Tongue (tissue), 2 donors: ENCODE data around the gene PHF23. TPM values are rescaled to one million over a fixed set of nuclear protein-coding genes. Genes with fewer than 3 reads are reported as not detected.

Experiments
- DNase-seq: peaks from one replicate; pipeline ENCODE4 v3.0.0-alpha.2; 2015
- total RNA-seq: library from RNA; depleted of rRNA; stranded (reverse); fragments of >200 nt; gene quantifications from one replicate; pipeline ENCODE4 v1.2.3, GENCODE V29; 2014

The PHF23 gene
- total RNA-seq = 22.3 TPM

DNA sequence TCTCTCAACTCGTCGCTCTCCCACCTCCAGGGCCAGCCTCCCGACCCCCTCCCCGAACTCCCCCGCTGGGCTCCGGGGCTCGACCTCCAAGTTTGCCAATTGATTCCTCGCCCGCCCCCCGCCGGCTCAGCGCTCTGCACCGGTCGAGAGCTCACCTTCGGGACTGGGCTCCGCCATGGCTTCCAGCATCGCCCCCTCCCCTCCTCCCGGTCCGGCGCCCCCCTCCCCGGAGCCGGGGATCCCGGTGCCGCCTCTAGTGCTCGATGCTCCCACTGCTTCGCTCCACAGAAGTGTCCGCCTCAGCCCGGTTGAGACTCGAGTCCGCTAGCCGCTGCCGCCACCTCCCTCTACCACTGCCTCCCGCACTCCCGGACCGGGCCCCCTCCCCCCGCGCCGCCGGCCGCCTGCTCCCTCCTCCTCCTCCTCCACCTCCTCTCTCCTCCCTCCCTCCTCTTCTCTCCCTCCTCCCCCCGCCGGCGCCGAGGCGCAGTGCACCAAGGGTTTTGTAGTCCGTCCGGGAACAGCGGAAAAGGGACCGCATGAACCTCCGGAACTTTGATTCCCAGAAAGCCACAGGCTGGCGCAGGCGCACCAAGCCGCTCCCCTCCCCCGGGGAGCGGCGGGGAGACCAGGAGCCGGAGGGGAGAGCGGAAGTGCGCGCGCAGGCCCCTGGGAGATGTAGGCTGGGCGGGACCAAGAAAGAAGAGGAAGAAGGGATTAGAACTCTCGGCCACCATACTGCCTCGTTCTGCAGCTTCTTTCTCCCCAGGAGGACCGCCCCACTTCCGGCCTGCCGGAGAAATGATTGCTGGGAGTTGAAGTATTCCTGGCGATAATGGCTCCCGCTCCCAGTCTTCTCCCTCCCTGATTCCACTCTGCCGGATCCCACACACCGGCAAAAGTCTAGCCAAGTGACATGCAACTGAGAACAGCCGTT lies at the start of gene PHF23:
Gene PHF23, minus strand, starts transcription at position 367 of the 937 bp plus-strand sequence. Its CDS starts 178 bp downstream, at position 189.
- DNase-seq = peak; percentile 100

DNA sequence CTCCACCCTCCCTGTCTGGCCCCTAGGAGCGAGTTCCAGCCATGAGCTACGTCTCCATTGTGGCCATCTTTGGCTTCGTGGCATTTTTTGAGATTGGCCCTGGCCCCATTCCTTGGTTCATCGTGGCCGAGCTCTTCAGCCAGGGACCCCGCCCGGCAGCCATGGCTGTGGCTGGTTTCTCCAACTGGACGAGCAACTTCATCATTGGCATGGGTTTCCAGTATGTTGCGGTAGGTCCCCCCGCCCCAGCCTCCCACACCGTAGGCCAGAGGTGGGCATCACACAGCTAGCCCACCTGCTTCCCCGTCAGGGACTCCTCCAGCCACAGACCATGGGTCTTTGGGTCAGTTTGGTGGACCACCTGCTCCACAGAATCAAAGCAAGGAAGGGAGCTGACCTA lies 46.4 kb upstream of the PHF23 start:
- DNase-seq = no peak

DNA sequence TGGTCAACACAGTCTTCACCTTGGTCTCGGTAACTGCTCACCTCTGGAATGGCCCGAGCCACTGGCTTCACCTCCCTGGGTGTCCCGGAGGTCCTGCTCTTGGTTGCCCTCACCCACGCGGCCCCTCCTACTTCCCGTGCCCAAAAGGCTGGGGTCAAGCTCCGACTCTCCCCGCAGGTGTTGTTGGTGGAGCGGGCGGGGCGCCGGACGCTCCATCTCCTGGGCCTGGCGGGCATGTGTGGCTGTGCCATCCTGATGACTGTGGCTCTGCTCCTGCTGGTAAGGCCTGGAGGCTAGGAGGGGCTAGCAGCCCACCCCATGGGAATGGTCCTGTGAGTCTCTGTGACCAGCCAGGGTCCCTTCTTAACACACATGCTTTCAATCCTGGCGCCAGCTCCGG lies 45.7 kb upstream of the PHF23 start:
- DNase-seq = no peak

DNA sequence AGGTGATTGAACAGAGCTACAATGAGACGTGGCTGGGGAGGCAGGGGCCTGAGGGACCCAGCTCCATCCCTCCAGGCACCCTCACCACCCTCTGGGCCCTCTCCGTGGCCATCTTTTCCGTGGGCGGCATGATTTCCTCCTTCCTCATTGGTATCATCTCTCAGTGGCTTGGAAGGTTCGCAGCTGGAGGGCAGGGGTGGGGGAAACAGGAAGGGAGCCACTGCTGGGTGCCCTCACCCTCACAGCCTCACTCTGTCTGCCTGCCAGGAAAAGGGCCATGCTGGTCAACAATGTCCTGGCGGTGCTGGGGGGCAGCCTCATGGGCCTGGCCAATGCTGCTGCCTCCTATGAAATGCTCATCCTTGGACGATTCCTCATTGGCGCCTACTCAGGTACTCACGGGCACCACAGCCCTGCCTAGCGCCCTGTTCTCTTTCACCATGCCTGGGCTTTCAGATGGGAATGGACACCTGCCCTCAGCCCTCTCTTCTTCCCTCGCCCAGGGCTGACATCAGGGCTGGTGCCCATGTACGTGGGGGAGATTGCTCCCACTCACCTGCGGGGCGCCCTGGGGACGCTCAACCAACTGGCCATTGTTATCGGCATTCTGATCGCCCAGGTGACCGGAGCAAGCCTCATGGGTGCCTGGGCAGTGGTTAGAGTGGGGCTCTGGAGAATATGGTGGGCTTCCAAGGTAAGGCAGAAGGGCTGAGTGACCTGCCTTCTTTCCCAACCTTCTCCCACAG lies 44.4 kb upstream of the PHF23 start:
- no peak for DNase-seq

DNA sequence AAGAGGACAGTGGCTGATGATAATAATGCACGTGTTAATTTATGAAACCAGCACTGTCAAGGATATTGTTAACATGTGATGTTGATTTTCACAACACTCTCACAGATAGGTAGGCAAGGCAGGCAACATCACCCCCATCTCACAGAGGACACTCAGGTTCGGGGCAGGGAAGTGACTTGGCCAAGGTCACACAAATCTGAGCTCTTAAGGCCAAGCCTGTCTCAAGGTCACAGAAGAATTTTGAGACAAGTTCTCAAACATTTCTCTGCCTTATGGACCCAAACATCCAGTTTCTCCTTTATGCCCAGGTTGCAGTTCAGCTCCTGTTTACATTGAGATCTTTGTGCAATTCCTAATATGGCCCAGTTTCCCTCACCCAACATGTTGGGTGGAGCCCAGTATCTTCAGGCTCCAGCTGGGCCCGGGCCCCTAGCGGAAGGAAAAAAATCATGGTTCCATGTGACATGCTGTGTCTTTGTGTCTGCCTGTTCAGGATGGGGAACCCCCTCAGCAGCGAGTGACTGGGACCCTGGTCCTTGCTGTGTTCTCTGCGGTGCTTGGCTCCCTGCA lies 43.6 kb upstream of the PHF23 start:
- no peak for DNase-seq

DNA sequence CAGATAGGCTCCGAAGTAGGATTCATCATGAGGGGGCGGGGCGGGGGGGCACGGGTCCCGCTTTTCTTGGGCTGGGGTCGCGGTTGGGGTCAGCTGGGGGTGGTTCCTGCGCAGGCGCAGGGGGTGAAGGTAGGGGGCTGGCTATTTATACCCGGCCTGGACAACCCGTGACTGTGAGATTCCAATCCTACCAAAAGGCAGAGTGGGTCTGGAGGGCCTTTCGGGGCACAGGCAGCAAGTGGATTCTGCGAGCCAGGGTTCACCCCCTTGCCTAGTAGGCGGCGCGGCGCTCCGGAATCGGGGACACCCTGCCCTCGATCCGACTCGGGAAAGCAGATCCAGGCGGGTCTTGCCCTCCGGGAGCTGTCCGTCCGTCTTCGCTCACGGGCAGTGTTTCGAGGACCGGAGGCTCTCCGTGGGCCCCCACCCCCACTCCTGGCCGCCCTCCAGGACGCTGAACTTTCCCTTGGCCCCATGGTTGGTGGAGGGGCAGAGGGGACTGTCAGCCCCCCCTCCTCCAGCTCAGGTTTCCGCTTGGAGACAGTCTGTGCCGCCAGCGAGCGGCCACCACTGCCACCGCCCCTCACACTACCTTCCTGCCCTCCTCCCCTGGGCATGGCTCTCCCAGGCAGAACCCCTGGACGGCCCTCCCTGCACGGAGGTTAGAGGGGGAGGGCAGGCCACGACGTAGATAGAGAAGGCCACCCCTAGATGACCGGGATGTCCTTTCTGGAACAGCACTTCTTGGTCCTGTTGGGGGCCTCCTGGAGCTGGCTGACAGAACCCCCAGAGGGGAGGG lies 42.9 kb upstream of the PHF23 start:
- peak; percentile 65 for DNase-seq

DNA sequence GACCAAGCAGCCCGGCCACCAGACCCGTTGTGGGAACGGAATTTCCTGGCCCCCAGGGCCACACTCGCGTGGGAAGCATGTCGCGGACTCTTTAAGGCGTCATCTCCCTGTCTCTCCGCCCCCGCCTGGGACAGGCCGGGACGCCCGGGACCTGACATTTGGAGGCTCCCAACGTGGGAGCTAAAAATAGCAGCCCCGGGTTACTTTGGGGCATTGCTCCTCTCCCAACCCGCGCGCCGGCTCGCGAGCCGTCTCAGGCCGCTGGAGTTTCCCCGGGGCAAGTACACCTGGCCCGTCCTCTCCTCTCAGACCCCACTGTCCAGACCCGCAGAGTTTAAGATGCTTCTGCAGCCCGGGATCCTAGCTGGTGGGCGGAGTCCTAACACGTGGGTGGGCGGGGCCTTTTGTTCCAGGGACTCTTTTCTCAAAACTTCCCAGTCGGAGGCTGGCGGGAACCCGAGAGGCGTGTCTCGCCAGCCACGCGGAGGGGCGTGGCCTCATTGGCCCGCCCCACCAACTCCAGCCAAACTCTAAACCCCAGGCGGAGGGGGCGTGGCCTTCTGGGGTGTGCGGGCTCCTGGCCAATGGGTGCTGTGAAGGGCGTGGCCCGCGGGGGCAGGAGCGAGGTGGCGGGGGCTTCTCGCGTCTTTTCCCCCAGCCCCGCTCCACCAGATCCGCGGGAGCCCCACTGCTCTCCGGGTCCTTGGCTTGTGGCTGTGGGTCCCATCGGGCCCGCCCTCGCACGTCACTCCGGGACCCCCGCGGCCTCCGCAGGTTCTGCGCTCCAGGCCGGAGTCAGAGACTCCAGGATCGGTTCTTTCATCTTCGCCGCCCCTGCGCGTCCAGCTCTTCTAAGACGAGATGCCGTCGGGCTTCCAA lies 42.1 kb upstream of the PHF23 start, which contains the start of gene SLC2A4:
Gene SLC2A4, plus strand, starts transcription at position 645 of the 879 bp plus-strand sequence. Its CDS starts 217 bp downstream, at position 862.
- peak; percentile 97 for DNase-seq

DNA sequence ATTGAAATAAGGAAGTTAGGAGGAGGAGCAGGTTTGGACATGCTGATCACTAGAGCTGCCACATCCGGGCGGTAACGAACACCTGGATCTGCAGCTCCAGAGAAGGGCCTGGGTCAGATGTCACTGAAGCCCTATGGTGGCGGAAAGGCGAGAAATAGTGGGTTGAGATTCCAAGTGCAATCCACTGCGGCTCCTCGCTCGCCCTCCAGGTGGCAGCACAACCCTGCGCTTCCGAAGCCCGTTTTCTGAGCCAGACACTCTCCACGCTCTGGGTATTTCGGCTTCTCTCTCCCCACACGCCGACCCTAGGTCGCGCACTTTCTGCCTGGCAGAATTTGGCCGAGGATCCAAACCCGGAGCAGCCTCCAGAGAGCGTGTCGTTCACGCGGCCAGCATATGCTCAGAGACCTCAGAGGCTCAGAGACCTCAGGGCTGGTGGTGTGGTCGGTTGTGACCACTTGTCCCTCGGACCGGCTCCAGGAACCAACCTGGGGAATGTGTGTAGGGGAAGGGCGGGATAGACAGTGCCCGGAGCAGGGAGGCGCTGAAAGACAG lies 41.3 kb upstream of the PHF23 start:
- DNase-seq = peak; percentile 90

DNA sequence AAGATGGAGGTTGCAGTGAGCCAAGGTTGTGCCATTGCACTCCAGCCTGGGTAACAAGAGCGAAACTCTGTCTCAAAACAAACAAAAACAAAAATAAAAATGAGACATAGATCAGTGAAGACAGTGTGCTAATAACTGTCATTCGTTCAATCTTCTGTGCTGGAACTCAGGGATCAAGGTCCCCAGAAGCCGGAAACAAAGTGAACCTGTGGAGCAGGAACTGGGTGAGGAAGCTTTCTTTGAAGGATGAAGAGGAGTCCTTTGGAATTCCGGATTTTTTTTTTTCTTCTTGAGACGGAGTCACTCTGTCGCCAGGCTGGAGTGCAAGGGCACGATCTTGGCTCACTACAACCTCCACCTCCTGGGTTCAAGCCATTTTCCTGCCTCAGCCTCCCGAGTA lies 40.2 kb upstream of the PHF23 start:
- no peak for DNase-seq

DNA sequence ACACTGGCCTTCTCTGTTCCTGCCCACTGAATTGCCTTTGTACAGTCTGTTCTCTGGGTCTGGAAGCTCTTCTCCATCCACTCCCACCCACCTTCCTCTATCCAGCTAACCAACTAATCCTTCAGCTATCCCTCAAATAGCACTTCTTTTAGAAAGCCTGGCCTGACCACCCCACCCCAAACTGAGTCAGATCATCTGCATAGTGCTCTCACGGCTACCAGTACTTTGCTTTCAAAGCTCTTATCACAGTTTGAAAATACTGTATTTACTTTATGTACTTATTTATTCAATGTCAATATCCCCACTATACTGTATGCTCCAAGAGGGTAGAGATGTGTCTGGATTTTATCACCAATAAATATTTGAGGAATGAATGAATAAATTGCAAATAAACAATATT lies 27.5 kb upstream of the PHF23 start:
- no peak for DNase-seq

DNA sequence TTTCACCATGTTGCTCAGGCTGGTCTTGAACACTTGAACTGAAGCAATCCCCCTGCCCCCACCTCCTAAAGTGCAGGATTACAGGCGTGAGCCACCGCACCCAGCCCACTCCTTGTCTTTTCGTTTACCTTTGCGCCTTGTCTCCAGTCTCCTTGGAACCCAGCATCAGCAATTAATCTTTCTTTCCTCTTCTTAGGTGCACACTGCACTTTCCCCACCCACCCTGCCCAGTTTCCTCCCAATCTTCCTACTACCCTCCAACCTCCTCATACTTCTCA lies 24.5 kb upstream of the PHF23 start:
- DNase-seq = no peak

DNA sequence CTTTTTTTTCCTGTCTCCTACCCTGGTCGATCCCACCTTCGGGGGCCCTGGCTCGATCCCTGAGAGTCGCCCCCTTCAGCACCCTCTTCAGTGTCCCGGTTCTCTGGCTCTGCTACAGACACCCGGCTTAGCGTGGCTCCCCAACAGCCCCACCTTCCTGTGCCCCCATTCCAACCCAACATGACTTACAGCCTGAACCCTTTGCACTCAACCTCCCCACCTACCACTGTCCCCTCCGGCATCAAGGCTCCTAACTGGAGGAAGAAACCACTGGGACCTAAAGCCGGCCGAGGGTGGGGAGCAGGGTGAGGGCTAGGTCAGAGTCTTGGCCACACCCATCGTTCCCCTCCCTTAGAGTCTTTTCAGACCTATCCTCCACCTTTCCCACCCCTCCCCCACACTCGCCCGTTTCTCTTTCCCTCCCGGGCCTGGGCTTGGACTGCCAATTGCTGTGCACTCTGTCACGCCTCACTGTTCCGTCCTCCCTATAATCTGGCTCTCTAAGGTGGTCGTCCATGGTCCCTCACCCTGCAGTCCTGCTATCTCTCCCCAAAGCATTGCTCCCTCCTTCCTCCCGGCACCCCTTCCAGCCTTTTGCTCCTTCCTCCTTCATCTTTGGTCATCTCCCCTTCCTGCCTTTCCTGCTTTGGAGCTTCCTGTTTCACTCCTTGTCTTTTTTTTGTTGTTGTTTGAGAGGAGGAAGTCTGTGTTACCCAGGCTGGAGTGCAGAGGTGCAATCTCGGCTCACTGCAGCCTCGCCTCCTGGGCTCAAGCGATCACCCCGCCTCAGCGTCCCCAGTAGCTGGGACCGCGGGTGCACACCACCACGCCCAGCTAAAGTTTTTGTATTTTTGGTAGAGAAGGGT lies 23.9 kb upstream of the PHF23 start:
- DNase-seq = no peak

DNA sequence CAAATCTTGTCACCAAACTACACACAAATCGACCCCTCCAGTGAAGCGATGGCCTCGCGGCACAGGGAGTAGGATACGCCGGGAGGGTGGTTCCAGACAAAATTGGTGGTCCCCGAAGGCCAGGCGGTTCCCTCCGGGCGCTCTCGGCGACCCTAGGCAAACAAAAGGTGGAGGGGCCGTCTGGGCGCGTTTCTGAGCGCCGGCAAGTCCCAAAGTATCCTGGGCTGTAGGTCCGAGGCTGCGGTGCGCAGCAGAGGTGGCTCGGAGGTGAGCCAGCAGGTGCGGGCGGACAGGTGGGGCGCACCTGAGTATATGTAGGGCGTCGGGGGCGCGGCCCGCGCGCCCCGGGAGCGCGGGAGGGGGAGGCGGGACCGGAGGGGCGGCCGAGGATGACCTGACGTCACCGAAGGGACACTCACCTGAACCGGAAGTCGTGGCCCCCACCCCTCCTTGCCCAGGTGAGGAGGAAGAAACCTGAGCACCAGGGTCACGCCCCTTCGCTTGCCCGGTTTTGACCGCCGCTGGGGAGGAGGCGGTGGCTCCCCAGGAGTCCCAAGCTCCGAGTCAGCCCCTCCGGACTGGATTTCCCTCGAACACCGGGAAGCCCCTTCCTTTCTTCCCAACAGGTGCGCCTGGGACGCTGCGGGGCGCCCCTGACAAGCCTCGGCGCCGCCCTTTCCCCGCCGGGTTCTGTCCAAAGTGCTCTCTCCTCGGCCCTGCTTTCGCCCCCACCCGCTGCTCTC lies 23.1 kb upstream of the PHF23 start, which contains the start of gene CLDN7:
Gene CLDN7, minus strand, starts transcription at position 287 of the 743 bp plus-strand sequence. CDS start 435 bp downstream, outside the sequence.
- DNase-seq = no peak

DNA sequence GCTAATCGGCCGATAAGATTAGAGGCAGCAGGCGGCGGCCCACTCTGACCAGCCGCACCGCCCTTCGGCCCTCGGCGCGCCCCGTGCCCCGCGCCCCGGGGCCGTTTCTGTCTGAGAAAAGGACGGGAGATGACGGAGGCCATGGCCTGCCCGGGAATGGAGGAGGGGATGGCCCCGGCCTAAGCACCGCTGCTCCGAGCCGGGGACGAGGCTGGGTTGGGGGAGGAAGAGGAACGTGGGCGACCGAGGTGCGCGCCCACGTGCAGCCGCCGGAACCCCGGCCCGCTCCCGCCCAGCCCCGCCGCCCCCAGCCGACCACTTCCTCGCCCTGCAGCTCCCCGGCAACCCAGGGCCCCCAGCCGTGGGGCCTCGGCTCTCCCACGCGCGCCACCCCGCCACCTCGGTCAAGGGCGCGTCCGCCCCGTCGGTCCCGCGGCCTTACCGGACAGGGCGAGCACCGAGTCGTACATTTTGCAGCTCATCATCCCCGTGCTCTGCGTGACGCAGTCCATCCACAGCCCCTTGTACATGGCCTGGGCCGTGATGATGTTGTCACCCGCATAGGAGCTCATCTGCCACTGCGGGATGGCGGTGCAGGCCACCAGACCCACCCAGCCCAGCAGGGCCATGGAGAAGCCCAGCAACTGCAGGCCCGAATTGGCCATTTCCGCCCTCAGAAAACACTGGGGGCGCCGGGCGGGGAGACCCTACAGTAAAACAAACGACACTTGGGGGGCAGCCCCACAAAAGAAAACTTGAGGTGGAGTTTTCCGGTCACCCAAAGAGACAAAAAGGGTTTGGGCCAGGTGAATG lies 22.3 kb upstream of the PHF23 start:
- DNase-seq = no peak

DNA sequence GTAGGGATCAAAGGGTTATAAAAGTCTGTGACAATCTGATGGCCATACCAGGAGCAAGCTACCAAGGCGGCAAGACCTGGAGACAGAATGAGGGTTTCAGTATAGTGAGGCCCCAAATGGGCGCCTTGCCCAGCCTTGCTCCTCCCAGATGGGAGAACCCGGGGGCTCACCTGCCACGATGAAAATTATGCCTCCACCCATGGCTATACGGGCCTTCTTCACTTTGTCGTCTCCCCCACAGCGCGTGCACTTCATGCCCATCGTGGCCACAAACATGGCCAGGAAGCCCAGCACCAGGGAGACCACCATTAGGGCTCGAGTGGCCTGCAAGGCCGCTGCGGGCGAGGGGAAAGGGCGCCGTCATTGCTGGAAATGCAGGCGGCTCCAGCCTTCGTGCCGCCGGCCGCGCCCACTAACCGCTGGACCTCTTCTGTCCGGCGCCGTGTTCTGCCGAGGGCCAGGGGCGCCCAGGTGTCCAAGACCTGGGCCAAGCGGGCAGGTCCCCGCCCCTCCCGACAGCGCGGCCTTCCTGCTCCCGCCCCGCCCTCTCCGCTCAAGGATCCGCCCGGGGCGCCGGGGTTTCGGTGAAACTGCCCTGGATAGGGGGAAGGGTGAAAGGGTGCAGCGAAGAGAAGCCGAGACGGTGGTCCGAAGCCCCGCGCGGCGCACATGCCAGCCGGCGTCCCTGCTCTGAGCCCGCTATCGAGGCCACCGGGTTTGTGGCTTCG lies 21.6 kb upstream of the PHF23 start:
- no peak for DNase-seq

DNA sequence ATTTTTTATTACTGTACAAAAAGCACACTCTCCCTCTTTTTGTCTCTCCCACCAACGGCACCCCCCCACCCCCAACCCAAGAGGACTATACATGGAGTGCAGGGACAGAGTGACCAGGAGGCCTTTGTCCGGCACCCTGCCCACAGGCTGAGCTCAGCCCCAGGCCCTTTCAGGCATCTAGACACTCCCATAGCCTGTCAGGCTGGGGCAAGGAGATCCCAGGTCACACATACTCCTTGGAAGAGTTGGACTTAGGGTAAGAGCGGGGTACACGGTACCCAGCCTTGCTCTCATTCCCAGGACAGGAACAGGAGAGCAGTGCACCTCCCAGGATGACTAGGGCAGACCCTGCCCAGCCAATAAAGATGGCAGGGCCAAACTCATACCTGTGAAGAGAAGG lies 20.9 kb upstream of the PHF23 start:
- DNase-seq = no peak

DNA sequence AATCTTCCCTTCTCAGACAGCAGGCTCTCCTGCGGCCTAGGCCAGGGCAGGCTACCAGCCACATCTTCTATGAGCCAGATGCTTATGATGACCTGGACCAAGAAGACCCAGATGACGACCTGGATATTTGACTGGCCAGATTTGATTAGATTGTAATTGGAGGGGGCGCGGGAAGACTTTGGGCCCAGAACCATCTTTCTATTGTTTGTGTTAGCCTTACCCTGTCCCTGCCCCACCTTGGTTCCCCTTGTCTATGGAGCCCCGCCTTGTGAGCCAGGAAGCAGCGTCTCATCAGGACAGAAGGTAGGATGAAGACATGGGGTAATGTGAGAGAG lies 20.3 kb upstream of the PHF23 start:
- DNase-seq = no peak
